ENCODE measurements around the gene PRPS1. TPM values are rescaled to one million over a fixed set of nuclear protein-coding genes. Genes with fewer than 3 reads are reported as not detected.

Gene PRPS1
- total RNA-seq, 2 donors from 2014 or later = 85.2 to 88.2 TPM

Other genes with a start within 250 kb of the PRPS1 start
- gene FRMPD3, start 178.9 kb upstream of the PRPS1 start, total RNA-seq = not detected
- gene TSC22D3, start 147.3 kb downstream of the PRPS1 start, total RNA-seq = 10 to 100 TPM; 79.1 to 88.1 TPM
- gene NCBP2L, start 149.2 kb downstream of the PRPS1 start, total RNA-seq = not detected
- 10 to 100 TPM; 15.8 to 18.9 TPM for gene MID2, start 197.4 kb downstream of the PRPS1 start, total RNA-seq

All from activated T-cell treated with anti-CD3 and anti-CD28 coated beads, Interleukin-2, amount 50 U/mL, for 72 hours (primary cell).